Duodenal mucosa (tissue), 2 donors: ENCODE results near the gene DTNA.

ENCODE experiments used
- H3K27ac ChIP-seq: one replicate; pipeline ENCODE4 v1.7.0; 2013; ENCODE audit warnings: low read depth, low read length
- H3K27me3 ChIP-seq, 2 donors: one replicate each; pipeline ENCODE4 v1.7.0; 2013; ENCODE audit warnings: low read length in 2 of 2, control low read depth in 1 of 2; ENCODE audit not compliant: insufficient read depth in 2 of 2, control insufficient read depth in 1 of 2
- H3K36me3 ChIP-seq, 2 donors: one replicate each; pipeline ENCODE4 v1.7.0; 2013; ENCODE audit warnings: low read length in 2 of 2, control low read depth in 1 of 2; ENCODE audit not compliant: insufficient read depth in 2 of 2, control insufficient read depth in 1 of 2
- H3K4me1 ChIP-seq, 2 donors: one replicate each; pipeline ENCODE4 v1.7.0; 2013; ENCODE audit warnings: low read length in 2 of 2, control low read depth in 1 of 2; ENCODE audit not compliant: insufficient read depth in 2 of 2, control insufficient read depth in 1 of 2
- H3K4me3 ChIP-seq, 2 donors: one replicate each; pipeline ENCODE4 v1.7.0; 2013; ENCODE audit warnings: low read length in 2 of 2, low read depth in 1 of 2
- H3K9ac ChIP-seq, 2 donors: one replicate each; pipeline ENCODE4 v1.7.0; 2013; ENCODE audit warnings: low read length in 2 of 2, low read depth in 1 of 2
- H3K9me3 ChIP-seq, 2 donors: one replicate each; pipeline ENCODE4 v1.7.0; 2013; ENCODE audit warnings: low read length in 2 of 2, control low read depth in 1 of 2; ENCODE audit not compliant: control insufficient read depth in 1 of 2

The DTNA gene

GRCh38 chr18:34783501-34783900 lies 73.4 kb downstream of the DTNA start:
- Histone ChIP-seq H3K9me3 (no peaks in the 10 kb centered on the region), H3K4me3 (no peak overlapping the region), H3K36me3 (no peaks in the 10 kb centered on the region), H3K27me3 (no peaks in the 10 kb centered on the region), H3K9ac (no peak overlapping the region), H3K4me1 (peaks cover 0 to 15% of the 10 kb centered on the region in 2 donors), H3K27ac (no peak overlapping the region)

DNA sequence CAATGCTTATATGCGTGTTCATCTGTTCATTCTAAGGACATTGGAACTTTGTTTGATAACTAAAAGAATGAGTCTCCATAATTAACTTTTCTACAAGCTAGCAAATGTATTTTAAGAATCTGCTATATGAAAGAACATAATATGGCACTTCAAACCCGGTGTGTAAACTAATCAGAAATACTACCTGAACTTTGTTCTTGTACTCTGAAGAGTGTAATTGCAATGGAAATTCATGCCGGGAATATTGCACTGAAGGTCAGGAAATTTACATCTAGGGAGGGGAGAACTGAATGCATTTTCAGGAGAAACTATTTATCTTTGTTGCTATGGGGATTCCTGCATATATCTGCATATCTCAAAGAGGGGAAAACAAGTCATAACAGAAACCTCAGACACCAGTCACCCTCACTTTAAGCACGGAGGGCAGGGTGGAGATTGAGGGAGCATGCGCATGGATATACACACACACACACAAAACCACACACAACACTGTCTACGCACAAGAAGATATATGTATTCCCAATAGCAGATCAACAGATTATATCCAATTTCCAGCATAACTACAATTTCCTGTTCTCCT lies 76.2 kb downstream of the DTNA start:
- Histone ChIP-seq H3K36me3 (no peaks in the 10 kb centered on the region), H3K4me3 (no peak overlapping the region), H3K27ac (no peak overlapping the region), H3K9me3 (no peaks in the 10 kb centered on the region), H3K27me3 (no peaks in the 10 kb centered on the region), H3K9ac (no peak overlapping the region), H3K4me1 (peaks cover 0 to 15% of the 10 kb centered on the region in 2 donors)

- H3K9ac ChIP-seq = no peak overlapping the region
- H3K27me3 ChIP-seq = no peaks in the 10 kb centered on the region
- H3K36me3 ChIP-seq = no peaks in the 10 kb centered on the region
- H3K4me3 ChIP-seq = no peak overlapping the region
- no peak overlapping the region for H3K27ac ChIP-seq
- peaks cover 0 to 14% of the 10 kb centered on the region in 2 donors for H3K4me1 ChIP-seq
- H3K9me3 ChIP-seq = no peaks in the 10 kb centered on the region
Measured at GRCh38 chr18:34787931-34788532, 77.9 kb downstream of the DTNA start.

DNA sequence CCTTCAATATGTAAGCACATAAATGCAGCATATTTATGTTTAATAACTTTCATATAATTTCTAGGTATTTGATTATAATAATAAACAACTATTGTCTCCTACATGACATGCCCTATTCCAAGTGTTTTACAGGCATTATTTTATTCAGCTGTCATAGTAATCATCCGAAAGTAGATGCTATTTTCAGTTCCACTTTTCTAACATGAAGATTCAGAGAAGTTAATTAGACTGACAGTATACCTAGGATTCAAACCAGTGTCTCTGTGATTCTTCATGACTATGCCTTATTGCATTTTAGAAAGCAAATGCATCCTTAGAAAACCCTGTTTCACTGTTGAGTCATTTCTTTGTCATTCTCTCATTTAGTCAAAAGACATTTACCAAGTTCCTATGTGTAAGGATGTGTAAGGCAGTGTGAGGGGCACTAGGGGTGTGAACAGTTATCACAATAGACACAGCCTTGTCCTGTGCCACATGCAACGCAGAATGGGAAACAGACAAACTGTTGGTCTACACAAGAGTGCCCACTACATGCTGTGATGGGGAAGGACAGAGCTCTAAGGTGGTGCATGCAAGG lies 79.8 kb downstream of the DTNA start:
- H3K27ac ChIP-seq = no peak overlapping the region
- no peak overlapping the region for H3K4me3 ChIP-seq
- no peaks in the 10 kb centered on the region for H3K36me3 ChIP-seq
- H3K27me3 ChIP-seq = no peaks in the 10 kb centered on the region
- no peaks in the 10 kb centered on the region for H3K9me3 ChIP-seq
- H3K4me1 ChIP-seq = peaks cover 0 to 10% of the 10 kb centered on the region in 2 donors
- no peak overlapping the region for H3K9ac ChIP-seq

DNA sequence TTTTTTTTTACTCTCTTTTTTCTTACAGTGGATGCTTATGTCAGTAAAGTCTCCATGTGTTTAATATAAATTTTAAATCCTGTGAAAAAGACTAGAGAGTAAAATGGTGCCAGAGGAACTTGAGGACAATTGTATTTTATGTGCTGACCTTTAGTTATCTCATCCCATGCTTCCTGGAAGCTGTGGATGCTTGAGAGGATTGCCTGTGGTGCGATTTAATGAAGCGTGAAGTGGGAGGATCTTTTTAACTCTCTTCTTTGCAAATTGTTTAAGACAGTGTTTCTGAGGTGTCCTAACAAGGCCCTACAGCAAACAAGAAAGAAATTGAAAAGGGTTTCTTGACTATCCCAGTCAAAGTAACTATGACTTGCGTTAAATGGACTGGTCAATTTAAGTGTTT lies 84.2 kb downstream of the DTNA start:
- no peaks in the 10 kb centered on the region for H3K9me3 ChIP-seq
- no peak overlapping the region for H3K4me3 ChIP-seq
- H3K4me1 ChIP-seq = no peaks in the 10 kb centered on the region
- H3K27me3 ChIP-seq = no peaks in the 10 kb centered on the region
- no peak overlapping the region for H3K9ac ChIP-seq
- no peaks in the 10 kb centered on the region for H3K36me3 ChIP-seq
- no peak overlapping the region for H3K27ac ChIP-seq

DNA sequence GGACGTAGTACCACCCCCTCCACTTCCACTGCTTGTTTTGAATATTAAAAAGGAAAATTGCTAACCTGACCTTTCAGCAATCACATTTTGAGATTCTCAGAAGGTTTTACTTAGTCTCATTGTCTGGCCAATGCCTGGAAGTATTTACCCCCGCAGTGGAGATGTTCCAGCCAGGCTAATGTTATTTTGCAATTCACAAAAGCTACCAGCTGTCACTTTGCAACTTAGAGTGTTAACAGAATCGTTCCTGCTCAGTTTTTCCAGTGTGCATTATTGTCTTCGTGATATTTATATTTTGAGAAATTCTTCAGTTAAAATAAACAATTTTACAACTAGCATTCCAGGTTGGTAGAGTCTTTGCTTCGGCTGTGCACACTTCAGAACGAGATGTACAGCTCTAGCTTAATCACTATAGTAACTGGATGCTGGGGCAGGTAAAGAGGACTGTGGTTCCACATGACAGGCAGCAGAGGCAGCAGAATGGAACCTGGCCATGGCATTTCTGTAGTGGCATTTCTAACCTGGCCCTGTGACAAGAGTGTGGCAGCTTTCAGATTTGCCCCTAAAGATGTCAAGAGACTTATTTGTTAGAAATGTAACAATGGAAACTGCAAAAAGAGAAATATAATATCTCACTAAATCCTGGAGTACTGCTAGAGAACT lies 85.1 kb downstream of the DTNA start:
- no peaks in the 10 kb centered on the region for H3K27me3 ChIP-seq
- H3K27ac ChIP-seq = no peak overlapping the region
- H3K36me3 ChIP-seq = no peaks in the 10 kb centered on the region
- no peaks in the 10 kb centered on the region for H3K9me3 ChIP-seq
- H3K4me3 ChIP-seq = no peak overlapping the region
- H3K4me1 ChIP-seq = no peaks in the 10 kb centered on the region
- no peak overlapping the region for H3K9ac ChIP-seq

DNA sequence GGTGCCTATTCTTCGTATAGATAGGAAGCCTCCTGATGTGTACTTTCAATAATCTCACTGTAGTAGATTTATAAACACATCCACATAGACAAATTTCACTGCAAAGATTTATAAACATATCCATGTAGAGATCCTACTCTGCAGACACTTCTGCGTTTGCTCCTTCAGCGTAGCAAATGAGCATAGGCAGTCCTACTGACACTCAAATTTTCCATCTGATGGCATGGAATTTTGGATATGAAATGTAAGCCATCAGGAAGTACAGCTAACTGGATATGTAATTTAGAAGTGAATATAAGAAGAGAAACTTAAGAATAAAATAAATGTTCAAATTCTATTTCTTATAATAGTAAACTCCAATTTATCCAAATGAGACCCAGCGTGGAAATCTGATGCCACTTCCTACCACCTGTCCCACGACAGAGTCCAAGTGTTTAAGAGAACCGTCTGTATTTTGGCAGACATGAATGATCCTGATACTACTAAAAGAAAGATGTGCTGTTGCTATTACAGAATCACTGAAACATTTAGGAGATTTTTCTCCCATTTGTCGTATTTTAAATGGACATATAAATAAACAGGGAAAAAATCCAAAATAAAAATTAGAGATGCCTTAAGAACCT lies 86.0 kb downstream of the DTNA start:
- no peak overlapping the region for H3K9ac ChIP-seq
- H3K4me1 ChIP-seq = no peaks in the 10 kb centered on the region
- H3K27ac ChIP-seq = no peak overlapping the region

DNA sequence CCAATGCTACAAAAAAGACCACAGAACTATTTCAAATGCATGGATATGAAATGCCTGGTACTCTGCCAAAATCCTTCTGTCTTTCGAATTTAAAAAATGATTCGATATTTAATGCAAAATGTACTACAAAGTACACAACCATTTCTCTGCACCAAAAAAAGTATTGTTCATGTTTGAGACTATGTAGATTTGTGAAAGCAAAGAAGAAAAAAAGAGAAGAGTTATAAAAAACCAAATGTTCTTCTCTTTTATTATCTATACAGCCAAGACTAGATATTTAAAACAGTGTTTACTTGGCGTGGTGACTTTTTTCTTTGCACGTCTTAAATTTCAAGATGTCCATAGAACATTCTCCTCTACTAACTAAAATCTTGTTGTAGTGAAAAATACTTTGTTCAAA lies 89.2 kb downstream of the DTNA start:
- Histone ChIP-seq H3K27me3 (no peaks in the 10 kb centered on the region), H3K4me1 (no peaks in the 10 kb centered on the region), H3K27ac (no peak overlapping the region), H3K36me3 (no peaks in the 10 kb centered on the region), H3K4me3 (no peak overlapping the region), H3K9me3 (no peaks in the 10 kb centered on the region), H3K9ac (no peak overlapping the region)

More for the DNA sequence above, 86.0 kb downstream of the DTNA start:
- Histone ChIP-seq H3K9me3 (no peaks in the 10 kb centered on the region), H3K27me3 (no peaks in the 10 kb centered on the region), H3K36me3 (no peaks in the 10 kb centered on the region), H3K4me3 (no peak overlapping the region)

GRCh38 chr18:34800381-34800780 lies 90.3 kb downstream of the DTNA start:
- H3K9ac ChIP-seq = no peak overlapping the region
- H3K4me1 ChIP-seq = no peaks in the 10 kb centered on the region
- no peak overlapping the region for H3K27ac ChIP-seq
- no peaks in the 10 kb centered on the region for H3K36me3 ChIP-seq
- H3K4me3 ChIP-seq = no peak overlapping the region
- H3K9me3 ChIP-seq = no peaks in the 10 kb centered on the region
- H3K27me3 ChIP-seq = no peaks in the 10 kb centered on the region

GRCh38 chr18:34801774-34802173 lies 91.7 kb downstream of the DTNA start:
- no peaks in the 10 kb centered on the region for H3K9me3 ChIP-seq
- H3K27ac ChIP-seq = no peak overlapping the region
- H3K27me3 ChIP-seq = no peaks in the 10 kb centered on the region
- no peak overlapping the region for H3K4me3 ChIP-seq
- H3K4me1 ChIP-seq = no peaks in the 10 kb centered on the region
- H3K36me3 ChIP-seq = no peaks in the 10 kb centered on the region
- no peak overlapping the region for H3K9ac ChIP-seq
